Brain pericyte (primary cell): ENCODE measurements around the gene DLG2.

Experiments
- DNase-seq: peaks from one replicate; pipeline ENCODE4 v3.0.0-alpha.2; 2012; ENCODE audit warnings: low read depth, low spot score

DLG2 gene

DNA sequence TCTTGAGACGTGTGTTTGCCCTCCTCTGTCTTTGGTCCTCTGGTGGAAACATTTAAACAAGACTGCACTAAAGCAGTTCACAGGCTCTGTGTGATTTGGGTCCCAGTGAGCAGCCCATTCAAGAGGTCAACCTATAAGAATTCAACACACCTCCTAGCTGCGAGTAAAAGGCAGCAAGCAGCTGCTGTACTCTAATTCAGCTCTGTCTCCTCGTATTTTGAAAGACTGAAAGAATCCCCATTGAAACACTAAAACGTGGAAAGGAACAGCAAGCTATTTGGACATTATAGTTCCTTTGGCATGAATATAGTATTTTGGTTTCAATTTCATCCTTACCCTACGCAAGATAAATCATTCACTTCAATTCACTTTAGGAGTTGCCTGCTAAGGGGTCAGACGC, 1046.7 kb downstream of the DLG2 start:
- no peak for DNase-seq

GRCh38 chr11:84573868-84574267, 1053.3 kb downstream of the DLG2 start:
- DNase-seq: no peak

DNA sequence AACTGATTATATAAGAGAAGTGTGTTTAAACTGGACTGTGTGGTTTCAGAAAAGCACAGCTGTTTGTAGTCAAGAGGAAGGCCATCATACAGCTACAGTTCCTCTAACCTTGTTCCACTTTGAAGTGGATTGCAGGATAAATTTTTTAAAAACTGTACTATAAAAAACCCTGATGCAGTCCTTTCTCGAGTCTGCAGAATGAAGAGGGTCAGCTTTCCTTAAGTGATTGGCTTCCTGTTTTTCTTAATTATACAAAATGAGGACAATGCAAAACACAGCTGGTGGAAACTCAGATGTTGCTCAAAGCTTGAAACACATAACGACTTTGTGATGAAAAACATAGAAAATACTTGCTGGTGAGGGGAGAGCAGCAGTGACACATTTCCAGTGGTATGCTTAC, 1060.5 kb downstream of the DLG2 start:
- no peak for DNase-seq

- DNase-seq: no peak
Observed at GRCh38 chr11:84564867-84565184, 1062.3 kb downstream of the DLG2 start.

DNA sequence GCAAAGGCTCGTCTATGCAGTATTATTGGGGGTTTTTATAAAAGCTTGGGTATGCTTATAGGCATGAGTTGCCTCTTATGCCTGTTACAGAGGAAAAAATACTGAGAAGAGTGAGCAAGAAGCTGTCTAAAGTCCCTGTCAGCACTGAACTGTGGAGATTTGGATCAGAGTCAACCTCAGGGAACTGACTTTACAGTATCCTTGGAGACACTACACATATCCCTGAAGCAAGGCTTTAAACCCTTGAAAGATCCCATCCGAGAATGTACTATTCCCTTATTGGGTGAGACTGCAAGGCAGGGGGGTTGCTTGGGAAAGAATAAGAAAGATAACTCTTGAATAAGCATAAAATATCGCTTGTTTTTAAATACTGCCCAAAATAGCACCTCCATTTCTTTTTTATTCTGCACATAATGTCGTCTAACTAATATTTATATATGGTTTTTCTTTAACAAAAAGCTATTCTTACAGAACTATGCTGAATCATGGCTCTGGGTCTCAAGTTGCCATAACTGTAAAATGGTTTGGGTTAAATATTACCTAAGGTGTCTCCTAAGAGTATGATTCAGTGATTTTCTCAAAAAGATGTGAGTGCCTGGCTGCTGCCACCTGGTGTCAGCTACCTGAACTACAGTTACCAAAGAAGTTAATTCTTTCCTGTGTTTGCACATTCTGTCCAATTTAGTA, 1062.8 kb downstream of the DLG2 start:
- no peak for DNase-seq

- no peak for DNase-seq
Observed at GRCh38 chr11:84563356-84563755, 1063.8 kb downstream of the DLG2 start.

DNA sequence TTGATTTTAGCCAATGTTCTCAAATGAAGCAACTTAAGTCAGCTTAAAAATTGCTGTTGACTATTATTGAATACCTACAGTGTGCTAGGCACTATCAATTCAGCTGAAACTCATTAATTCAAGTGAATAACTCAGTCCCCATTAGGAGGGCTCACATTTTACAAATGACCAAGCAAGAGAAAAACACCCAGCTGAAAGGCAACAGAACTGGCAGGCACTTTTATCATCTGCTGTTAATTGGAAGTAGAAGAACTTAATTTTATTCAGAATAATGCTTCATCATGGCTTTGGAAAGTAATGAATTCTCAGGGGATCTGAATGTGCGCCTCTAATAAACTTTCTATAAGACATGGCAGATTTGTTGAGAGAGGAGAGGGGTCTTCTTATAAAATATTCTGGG, 1066.9 kb downstream of the DLG2 start:
- DNase-seq: no peak

- DNase-seq: no peak
Observed at GRCh38 chr11:84558085-84558905, 1068.8 kb downstream of the DLG2 start.

DNA sequence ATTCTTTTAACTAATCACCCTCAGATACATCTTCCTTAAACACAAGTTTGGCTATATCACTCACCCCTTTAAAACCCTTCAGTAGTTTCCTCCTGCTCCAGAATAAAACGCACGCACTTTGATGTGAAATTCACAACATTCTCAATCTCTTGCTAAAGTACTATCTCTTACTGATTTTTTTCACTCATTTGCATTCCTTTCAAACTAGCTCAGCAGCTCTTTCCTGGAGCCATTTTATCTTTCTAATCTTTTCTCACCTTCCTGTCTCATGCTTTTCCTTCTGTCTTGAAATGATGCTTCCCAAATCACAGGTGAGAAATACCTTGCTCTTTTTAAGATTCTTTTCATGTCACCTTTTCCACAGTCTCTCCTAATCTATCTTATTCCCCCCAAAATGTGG, 1074.4 kb downstream of the DLG2 start:
- DNase-seq: no peak

- no peak for DNase-seq
Observed at GRCh38 chr11:84549217-84549616, 1077.9 kb downstream of the DLG2 start.

DNA sequence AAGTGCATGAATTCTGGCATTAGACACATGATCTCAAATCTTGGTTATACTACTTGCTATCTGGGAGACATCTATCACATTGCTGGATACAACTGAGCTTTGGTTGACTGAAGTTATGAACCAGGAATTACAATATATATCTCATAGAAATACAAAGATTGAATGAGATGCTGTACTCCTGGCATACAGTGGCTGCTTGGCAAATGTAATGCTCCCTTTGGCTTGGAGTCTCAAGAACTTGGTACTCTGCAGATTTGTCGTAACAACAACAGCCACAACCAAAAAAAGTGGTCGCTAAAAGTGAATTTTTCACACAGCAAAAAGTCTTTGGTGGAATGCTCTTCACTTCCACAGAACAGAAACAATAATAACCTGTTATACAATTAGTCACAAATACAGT, 1082.6 kb downstream of the DLG2 start:
- DNase-seq: no peak

DNA sequence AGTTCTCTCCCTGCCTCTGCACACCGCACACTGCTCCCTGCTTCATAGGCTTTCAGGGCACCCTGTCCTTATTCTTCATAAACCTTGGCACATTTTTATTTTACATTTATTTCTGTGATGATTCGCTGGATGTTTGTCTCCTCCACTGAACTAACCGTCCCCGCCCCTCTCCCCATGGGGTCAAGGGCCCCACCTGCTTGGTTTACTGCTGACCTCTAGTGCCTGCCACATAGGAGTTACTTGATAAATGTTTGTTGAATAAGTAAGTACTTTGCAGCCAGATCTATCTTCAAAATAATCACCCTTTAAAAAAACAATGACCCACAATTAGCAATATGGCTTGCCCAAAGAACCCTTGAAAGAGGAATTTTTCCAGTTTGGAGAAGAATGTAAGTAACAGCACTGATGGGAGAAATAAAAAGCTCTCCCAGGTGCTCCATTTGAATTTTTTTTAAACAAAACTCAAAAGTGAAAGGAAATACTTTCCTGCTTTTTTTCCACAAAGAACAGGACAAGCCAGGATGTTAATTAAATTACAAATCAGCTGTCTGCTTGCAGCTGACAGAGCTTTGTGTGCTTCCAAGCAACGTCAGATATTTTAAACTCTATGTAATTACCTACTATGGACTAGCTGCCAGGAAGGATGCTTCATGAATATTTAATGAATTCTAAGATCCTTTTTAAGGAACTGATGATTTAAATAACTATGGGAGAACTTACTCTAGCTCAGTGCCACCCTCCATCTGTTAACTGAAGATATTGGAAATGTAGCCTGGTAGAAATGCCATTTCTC, 1083.6 kb downstream of the DLG2 start:
- DNase-seq: no peak

DNA sequence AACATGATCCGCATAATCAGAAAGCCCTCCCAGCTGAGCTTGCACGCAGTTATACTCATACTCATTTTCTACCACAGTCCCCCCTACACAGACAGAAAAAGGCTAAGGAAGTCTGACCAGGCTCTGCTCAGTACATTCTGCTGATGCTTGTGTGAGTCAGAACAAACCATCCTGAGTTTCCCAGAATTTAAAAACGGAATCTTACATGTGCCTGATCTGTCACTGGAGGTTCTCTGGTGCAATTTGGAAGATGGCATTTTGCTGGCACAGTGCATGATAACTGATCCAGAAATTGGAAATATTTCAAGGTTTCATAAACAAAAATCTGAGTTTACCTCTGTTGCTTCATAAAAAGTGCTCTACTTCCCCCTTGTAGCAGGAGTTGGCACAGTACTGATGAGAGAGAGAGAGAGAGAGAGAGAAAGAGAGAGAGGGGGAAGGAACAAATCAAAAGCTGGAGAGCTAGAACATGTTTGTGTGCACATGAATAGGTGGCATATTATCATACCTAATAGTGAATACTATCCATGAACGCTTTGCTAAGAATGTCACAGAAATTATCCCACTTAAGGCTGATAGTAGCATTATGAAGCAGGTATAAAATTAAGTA, 1085.3 kb downstream of the DLG2 start:
- no peak for DNase-seq

- no peak for DNase-seq
Observed at GRCh38 chr11:84536456-84536855, 1090.7 kb downstream of the DLG2 start.

GRCh38 chr11:84532364-84532763, 1094.8 kb downstream of the DLG2 start:
- no peak for DNase-seq

DNA sequence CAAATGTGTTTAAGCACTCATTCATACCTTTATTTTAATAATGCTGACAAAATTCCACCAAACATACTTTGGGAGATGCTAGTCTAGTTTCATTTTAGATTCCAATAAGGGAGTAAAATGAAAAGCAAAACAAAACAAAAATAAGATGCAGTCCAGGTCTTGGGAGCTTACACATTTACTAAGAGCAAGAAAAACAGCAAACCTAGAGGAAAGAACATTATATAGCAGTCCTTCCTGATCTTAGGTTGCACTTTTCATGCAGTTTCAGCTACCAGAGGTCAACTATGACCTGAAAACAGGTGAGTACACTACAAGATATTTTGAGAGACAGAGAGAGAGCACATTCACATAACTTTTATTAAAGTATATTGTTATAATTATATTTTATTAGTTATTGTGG, 1100.9 kb downstream of the DLG2 start:
- no peak for DNase-seq

DNA sequence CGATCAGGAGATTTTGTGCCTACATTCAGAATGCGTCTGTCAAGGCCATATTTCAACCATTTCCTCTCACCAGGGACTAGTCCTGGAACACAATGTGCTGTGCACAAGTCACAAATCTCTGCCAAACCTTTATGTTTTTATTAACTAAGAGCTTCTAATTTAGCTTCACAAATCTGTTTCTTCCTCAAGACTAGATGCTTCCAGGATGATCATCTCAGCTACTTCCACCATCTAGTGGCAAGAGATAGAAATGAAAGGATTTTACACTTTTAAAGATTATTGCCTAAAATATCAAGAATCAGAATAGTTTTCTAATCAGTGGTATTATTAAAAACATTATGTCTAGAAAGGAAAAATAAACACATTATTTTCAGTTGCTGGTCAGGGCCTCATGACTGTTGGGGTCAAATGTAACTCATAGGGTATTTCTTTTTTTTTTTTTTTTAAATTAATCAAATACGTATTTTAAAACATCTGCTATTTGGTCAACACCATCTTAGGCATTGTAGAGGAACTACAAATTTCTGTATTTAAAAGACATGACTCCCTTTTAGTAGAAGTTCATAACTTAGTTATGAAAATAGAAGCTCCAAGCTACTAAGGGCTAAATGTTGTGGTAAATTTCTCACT, 1102.6 kb downstream of the DLG2 start:
- no peak for DNase-seq

DNA sequence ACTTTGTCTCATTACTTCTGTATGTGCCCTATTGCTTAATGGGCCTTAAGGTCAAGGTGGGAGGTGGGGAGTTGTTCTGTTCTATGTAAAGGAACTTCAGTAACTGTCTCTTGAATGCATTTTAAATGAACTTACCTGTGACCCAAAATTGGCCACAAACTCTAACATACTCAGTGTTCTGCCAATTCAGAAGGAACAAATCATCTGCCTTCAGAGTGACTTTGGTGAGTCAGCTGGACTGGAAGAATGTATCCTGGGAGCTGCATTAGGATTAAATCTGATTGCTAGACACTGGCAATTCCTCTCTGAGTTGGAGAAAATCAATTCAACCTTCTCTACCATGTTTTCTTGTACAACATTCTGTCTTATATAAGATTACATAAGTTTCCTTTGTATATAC, 1104.8 kb downstream of the DLG2 start:
- no peak for DNase-seq

DNA sequence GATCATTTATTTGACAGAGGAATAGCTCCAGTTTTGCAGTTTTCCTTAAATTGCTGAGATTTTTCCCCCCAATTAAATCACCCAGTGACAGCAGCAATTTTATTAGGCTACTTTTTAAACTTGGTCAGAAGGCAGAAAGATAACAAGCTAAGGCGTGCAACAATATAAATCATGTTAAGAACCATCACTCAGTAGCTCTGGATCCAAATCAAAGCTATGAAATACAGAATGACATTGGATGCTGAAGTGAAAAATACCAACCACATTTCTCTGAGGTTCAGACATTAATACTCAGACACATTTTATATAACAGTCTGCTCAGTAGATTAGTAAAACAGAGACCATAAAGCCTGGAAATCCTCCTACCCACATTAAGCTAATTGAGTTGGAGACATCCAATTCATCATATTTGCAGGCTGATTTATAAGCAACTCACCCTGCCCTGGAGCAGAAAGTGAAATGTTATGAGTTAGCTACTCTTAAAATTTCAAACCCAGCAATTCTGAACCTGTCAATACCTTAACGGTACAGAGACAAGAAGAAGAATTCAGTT, 1108.4 kb downstream of the DLG2 start:
- no peak for DNase-seq

DNA sequence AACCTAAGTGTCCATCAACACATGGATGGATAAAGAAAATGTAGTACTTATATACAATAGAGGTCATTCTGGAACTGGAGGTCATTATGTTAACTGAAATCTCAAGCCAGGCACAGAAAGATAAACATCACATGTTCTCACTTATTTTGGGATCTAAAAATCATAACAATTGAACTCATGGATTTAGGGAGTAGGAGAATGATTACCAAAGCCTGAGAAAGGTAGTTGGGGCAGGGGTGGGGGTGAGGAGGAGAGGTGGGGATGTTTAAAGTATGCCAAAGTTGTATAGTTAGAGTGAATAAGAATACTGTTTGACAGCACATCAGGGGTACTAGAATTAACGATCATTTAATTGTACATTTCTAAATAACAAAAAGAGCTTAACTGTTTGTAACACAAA, 1112.7 kb downstream of the DLG2 start:
- no peak for DNase-seq

- DNase-seq: no peak
Observed at GRCh38 chr11:84503503-84503902, 1123.6 kb downstream of the DLG2 start.
